Stimulated activated CD4-positive, alpha-beta T cell treated with anti-CD3 and anti-CD28 coated beads, TNF-alpha, amount 100 ng/mL, for 48 hours (primary cell): ENCODE measurements around the gene GLIS1.

Source experiments
- DNase-seq, 3 donors: peaks; one replicate each; pipeline ENCODE4 v3.0.0-alpha.2; 2020; ENCODE audit warnings: low read depth in 3 of 3

GLIS1 gene

GRCh38 chr1:53638360-53639035 is 100.5 kb downstream of the GLIS1 start:
- no peak for DNase-seq

DNA sequence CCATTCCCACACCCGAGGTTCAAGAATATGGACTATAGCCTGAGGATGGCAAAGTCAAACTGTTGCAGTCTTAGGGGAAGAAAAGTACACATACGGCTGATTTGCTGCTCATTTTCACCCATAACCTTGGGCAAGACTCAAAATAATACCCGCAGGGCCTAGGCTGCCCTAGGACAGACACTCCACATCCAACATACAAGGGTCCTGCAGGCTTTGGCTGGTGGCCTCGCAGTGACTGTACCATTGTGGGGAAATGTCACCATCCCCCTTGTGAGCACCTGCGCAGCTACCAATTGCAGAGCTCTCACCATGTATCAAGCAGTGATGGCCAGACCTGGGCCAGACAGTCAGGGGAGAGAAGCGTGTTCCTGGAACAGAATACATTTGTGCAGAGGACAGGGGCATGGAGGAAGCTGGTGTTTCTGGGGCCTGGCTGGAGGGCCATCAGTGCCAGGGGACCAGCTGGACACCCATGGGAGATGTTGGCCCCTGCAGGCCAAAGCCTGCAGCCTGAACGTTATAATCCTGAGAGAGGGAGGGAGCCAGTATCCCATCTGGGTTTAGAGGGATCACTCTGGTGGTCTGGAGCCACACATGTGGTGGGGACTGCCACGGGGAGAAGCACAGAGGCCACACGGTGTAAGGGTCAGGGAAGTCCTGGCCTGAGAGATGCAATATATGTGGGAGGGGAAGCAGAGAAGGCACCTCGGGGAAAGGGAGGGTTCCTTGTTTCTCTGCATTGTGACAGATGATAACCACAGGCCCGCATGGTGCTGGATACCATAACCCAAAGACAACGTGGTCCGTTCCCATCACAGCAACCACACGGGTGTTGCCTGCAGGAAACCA is 101.2 kb downstream of the GLIS1 start:
- no peak for DNase-seq

DNA sequence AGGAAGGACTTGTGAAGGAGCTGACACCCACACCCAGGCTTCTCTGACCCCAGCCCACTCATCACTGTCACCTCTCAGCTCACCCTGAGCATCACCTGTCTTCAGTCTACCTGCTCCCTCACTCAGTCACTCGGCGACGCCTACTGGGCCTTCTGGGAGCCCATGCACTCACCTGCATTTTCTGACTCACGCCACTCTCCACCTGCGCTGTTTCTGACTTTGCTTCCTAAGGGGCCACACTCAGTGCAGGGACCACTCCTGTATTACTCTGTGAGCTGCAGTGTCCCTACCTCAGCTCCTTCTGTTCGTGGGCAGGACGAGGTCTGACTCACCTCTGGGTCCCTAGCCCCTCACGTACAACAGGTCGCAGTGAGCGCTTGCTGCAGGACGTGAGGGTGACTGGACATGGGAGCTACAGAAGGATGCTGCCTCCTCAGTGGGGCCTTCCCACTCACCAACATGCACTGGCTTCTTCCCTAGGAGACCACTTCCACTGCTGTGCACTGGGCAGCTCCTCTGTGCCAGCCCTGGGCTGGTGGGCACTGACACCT is 102.3 kb downstream of the GLIS1 start:
- no peak for DNase-seq

- DNase-seq, result no peak
Observed at GRCh38 chr1:53634571-53634979, 104.4 kb downstream of the GLIS1 start.

- no peak for DNase-seq
Observed at GRCh38 chr1:53633073-53633704, 105.8 kb downstream of the GLIS1 start.

GRCh38 chr1:53631622-53632310 is 107.2 kb downstream of the GLIS1 start:
- DNase-seq, result no peak

GRCh38 chr1:53629101-53629691 is 109.8 kb downstream of the GLIS1 start:
- DNase-seq, result no peak

GRCh38 chr1:53628286-53628955 is 110.5 kb downstream of the GLIS1 start:
- DNase-seq, result no peak

DNA sequence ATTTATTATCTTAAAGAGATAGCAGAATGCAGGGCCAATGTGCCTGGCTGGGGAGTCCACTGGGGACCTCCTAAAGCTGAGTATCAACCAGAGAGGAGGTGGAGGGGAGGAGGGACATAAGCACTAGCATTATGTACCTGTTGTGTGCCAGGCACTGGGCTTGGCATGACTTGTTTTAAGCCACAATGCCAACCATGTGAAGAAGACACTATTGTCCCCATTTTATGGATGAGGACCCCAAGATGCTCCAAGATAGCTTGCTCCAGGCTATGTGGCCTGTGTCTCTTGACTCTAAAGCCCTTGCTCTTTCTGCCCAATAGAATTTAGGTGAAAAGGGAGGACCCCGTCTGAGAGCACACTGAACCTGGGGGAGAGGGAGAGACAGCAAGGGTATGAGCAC is 111.3 kb downstream of the GLIS1 start:
- no peak for DNase-seq

DNA sequence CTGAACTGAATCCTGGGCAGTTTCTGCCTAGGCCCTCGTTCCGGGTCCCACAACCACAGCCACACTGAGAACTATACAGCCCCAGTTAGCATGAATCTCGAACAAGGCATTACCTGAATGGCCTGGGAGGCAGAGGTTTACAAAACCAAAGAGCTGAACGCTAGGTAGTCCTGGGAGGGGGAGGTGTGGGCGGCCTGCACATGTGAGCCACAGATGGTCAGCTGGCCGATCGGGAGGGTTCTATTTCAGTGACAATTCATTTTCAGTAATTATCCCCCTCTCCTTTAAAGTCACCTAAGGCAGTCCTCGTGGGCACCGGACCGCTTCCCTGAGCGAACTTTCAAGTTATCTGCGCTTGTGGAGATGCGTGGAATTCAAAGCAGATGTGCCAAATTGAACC is 111.9 kb downstream of the GLIS1 start:
- no peak for DNase-seq

GRCh38 chr1:53626616-53627015 is 112.3 kb downstream of the GLIS1 start:
- no peak for DNase-seq

DNA sequence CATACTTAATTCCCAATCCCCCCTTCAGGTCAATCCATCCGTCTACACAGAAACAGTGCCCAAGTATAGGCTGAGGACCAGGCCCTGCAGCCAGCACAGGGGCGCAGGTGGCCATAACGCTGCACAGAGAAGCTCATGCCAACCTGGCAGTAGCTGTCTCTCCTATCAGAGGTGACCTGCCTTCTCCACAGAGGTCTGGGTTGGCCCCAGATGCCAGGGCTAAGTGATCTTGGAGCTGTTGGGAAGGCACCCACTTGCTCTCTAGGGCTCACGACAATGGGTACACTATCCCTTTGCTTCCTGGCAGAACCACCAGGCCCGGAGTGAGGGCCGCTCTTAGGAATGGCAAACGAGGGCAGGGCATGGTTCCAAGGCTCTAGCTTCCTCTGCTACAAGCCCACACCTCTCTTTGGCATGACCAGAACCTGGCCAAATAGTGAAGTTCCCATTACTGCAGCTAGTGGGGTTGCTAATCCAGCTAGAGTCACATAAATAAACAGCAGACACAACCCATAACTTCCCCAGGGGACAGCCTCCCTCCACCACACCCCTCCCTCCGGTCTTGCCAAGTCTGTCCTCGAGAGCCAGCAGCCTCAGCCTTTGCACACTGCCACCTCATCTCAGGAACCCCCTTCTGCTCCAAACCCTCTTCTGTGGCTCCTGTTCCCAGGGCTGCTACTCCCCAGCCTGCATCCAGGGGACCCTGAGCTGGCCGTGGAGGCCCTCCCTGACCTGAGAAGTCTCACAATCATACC is 113.0 kb downstream of the GLIS1 start:
- DNase-seq, result no peak

DNA sequence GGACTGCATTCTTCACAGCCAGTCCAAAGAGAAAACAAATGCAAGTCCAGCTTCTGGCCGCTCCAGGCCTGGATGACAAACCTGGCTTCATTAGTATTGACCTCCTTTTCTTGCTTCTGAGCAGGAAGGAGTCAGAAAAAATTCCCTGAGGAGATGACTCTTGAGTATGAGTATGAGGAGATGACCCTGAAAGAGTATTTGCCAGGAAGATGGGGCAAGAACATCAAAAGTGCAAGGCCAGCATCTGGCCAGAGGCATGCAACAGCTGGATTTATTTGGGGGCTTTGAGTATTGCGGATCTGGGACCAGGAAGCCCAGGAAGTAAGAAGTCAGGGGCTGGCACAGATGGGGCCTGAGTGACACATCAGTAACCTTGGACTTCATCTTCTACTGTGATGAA is 113.9 kb downstream of the GLIS1 start:
- DNase-seq, result no peak

DNA sequence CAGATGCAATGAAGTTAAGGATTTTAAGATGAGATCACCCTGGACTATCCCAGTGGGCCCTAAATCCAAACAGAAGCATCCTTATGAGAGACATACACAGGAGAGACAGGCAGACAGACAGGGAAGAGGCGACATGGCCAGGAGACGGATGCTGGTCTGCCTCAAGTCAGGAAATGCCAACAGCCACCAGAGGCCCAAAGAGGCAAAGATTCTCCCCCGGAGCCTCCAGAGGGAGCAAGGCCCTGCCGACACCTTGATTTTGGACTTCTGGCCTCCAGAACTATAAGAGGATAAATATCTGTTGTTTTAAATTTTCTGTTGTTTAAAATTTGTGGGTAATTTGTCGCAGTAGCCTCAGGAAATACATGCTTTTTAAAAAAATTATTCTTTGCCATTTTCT is 116.4 kb downstream of the GLIS1 start:
- DNase-seq, result no peak

DNA sequence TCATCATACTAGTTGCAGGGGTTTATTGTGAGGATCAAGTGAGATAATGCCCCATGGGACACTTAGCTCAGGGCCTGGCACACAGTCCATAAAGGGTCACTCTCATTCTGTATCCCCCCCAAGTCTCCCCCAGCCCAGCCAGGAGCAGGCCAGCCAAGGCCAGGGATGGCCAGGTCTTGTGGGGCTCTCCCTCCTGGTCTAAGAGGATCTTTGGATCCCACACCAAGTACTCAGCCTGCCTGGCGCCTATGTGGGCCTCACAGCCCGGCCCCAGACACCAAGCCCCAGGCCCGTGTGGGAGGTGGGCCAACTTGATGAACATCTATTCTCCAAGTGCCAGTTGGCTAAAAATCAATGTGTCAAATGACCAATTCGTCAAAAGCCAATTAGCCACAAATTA is 117.8 kb downstream of the GLIS1 start:
- DNase-seq, result no peak

GRCh38 chr1:53620061-53620855 is 118.7 kb downstream of the GLIS1 start:
- no peak for DNase-seq

DNA sequence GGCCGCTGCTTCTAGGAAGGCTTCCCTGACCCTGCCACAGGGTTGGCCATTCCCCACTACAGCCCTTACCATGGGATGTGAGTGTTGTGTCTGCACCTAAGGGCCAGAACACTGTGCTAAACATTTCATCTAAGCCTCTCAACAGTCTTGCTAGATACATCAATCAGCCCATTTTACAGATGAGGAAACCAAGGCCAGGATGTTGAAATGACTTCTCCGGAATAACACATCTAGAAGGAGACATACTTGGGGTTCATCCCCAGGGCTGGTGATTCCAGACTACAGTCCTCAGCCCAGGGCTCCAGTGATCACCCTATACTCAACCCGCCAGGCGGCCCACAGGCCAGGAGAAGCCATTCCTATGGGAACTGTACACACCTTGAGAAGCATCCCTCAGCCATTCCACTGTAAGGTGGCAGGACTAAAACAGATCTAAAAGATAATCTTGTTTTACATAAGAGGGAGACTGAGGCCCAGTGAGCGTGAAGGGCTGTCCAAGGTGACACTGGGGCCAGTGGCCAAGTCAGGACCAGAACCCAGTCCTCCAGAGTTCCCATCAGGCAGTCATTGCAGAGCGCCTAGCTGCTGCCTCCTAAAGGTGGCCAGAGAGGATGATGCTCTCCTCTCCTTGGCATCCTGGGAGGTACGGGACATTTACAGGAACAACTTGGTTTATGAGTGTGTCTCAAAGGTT is 119.5 kb downstream of the GLIS1 start:
- no peak for DNase-seq

DNA sequence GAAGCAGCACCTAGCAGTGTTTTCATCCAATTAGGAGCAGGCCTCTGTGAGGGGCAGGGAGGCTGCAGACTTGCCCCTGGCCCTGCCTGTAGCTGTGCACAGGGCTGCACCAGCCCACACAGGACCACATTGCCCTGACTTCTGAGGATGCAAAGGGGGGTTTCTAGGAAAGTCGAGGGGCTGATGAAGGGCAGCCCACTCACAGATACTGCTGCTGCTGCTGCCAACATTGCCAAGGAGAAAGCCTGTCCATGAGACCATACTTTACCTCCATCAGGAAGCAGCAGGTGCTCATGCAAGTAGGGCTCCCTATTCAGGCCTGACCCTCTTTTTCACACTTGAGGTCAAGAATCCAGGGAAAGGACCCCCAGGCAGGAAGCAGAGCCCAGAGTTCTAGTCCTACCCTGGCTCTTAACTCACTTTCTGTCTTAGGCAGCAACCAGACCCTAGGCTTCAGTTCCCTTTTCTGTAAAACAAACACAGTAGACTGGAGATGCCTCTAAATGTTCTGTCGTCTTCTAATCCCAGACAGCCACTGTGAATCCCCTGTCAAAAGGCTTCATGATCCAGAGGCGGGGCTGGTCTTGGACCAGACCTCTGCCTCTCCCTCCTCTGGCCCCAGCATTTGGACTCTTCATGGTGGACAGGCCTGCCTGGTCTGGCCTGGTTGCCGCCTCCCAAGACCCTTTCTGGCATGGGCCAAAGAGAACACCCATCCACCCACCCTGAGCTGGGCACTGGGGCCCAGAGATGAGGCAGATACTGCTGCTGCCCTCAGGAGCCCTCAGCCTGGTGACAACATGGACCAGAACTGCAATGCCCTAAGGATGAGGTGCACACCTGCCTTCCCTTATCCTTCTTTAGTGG is 120.2 kb downstream of the GLIS1 start:
- DNase-seq, result no peak
